Left hindlimb (tissue), 1 donor: ENCODE results near the gene PICK1.
"Not testable (repeated sequence)": the region's sequence is repeated elsewhere in the genome, so short reads cannot be mapped to it uniquely, and the experiment has no call there.

Experiments used
- DNase-seq: peaks from one replicate; pipeline ENCODE4 v3.0.0-alpha.2; 2018

Gene PICK1

DNA sequence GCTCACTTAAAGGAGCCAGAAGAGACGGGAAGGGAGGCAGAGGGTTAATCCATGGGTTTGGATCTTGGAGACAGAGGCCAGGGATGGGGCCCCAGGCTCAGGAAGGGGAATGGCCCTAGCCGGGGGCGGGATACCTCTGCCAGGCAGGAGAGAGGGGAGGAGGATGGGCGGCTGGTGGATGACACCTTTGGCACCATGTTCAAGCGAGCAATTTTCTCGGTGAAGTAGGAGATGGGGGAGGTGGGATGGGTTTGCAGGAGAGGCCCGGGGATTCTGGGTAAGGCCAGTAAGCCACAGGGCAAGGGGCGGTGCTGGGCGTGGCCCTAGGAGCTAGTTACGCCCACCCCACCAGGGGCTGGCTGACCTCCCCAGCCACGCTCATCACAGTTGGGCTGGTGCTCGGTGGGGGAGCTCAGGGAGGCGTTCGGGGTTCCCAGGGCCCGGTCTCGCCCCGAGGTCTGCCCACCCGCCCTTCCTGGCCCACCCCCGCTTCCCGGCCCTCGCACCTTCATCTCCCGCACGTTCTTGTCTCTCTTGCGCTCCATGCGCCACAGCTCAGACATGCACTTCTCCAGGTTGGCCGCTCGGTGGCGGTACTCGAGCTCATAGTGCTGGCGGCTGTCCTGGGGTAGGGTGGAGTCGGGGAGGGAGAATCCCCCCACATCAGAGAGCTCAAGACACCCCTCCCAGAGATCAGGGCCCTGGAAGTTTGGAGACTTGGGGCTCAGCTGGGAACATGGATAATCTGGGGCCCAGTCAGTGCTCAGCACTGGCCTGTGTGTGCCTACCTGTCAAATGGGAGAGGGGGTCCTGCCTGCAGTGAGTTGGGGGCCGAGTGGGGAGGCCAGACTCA, 40.6 kb downstream of the PICK1 start:
- peak; percentile 40 for DNase-seq

- DNase-seq: no peak
These were observed 41.4 kb downstream of the PICK1 start for GRCh38 chr22:38098410-38099249.

- DNase-seq: no peak
These were observed 46.4 kb downstream of the PICK1 start for GRCh38 chr22:38103641-38104040.

DNA sequence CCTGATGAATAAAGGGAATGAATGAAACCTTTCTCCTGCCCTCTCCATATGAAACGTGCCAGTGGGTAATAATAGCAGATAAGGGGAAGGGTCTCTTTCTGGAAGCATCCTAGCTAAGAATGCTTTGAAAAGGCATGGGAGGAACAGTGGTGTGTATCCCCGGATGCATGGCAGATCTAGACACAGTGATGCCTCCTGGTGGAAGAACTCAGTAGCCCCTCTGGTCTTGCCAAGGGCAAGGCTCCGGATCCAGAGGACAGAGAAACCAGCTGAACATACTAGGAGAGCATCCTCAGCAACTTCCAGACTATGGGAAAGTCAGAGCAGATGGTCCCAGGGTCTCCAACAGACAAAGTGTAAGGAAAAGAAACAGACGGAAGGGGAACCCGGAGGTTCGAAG, 46.9 kb downstream of the PICK1 start:
- no peak for DNase-seq

DNA sequence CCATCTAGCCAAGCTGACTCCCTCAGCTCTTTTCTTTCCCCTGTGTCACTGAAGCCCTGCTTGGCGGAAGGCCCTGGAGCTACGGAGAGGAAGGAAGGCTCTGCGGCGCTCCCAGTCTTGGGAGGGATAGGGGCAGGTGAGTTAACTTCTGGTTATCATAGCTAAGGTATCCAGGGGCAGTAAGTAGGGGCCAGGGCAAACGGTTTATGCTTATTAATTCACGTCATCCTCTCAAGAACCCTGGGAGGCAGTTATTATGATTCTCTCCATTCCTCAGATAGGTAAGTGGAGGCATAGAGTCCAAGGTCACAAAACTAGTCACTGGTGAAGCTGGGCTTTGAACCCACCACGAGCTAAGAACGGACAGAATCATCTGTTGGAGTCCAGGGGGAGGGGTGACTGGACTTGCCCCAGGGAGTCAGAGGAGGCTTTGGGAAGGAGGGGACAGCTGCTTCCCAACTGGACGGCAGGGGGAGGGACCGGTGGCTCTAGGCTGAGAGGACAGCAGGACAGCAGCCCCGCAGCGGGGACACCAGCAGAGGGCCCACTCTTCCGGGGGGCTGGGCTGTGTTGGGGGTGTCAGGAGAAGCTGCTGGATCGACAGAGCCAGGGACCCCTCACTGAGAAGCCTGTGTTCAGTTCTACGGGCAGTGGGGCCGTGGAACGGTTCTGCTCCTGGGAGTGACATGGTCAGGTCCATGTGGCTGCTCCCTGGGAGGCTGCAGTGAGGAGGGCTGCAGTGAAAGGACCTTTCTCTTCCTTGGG, 49.8 kb downstream of the PICK1 start:
- DNase-seq: no peak

DNA sequence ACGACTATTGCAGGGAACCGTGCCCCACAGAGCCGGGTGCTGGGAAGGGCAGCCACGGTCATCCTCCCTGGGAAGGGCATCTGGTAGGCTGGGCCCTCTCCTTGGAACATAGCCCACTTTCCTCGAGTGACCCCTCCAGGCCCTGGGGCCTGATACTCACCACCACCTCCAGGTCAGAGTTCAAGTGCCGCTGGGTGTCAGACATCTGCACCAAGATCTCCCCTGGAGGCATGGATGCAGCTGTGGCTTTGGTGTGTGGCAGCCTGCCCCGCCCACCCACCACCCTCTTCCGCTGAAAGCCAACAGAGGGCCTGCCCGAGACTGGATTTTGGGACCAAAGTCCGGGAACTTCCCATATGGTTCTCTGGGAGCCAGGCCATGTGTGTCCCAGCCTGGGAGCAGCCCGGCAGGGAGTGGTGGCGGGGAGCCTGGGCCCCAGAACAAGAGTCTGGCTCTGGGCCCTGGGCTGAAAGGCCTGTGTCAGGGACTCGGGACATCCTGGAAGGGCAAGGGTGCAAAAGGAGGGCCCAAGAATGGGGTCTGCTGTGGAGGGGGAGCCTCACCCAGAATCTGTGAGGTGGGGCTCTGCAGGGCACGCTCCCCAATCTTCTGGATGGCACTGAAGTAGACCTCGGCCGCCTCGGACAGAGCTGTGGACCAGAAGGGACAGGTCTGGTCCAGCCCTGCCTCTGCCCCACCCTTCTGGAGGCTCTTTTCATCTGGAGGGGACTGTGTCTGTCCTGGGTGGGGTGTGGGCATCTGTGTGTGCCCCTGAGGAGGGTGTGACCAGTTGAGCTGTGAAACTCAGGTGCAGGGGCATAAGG, 50.7 kb downstream of the PICK1 start:
- no peak for DNase-seq

DNA sequence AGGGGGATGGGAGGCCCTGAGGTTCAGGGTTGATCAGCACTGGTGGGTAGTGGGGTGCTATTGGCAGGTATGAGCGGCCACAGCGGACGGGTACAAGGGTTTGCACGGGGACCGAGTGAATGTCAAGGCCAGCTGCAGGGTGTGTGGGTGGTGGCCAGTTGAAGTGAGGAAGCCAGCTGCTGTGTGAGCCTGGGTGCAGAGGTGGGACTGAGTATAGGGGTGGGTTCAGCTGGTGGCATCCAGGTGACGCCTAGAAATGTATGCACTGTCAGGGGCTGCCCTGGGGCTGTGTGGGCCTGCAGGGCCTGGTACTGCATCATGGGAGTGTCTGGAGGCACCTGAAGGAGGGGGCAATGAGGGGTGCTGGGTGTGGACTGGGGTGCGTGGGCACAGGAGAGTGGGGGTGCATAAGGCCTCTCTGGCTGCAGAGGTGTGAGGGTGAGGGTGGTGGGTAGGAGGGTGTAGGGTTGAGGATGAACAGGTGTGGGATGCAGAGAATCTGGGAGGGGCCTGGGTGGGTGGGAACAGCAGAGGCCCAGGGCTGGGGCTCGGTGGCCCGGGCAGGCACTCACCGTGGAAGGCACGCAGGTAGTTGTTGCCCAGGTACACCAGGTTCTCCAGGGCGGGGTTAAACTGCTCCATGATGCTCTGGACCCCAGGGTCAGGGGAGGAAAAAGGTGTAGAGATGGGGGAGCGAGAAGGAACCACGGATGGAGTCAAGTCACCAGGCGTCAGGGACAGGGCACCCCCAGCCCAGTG, 51.5 kb downstream of the PICK1 start:
- no peak for DNase-seq

GRCh38 chr22:38109371-38110001, 52.3 kb downstream of the PICK1 start:
- DNase-seq: no peak

GRCh38 chr22:38110008-38110862, 53.0 kb downstream of the PICK1 start, which contains the start of gene BAIAP2L2:
Gene BAIAP2L2 (minus strand): TSS chr22:38110684. CDS start chr22:38110525, 159 bp downstream.
- DNase-seq: no peak

- no peak for DNase-seq
These were observed 54.0 kb downstream of the PICK1 start for GRCh38 chr22:38110863-38111852.

- no peak for DNase-seq
These were observed 54.7 kb downstream of the PICK1 start for GRCh38 chr22:38111925-38112355.

DNA sequence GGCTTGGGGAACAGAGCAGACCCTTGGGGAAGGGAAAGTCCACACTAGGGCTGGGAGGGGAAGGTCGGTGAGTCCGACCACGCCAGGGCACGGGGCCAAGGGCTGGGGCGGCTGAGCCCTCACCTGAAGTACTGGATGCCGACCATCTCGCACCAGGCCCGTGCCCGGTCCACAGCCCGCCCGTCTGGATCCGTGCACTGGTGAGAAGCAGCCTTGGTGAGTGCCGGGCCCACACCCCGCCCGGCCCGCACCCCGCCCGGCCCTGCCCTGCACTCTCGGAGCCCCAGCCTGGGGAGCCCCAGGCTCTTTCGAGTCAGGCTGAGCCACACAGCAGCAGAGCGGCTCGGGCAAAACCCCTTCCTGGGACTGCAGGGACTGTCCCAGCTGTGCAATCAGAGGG, 55.2 kb downstream of the PICK1 start:
- DNase-seq: no peak

- DNase-seq: peak; percentile 83
These were observed 57.5 kb downstream of the PICK1 start for GRCh38 chr22:38114484-38115398.

GRCh38 chr22:38115423-38116205, 58.4 kb downstream of the PICK1 start:
- DNase-seq: no peak

DNA sequence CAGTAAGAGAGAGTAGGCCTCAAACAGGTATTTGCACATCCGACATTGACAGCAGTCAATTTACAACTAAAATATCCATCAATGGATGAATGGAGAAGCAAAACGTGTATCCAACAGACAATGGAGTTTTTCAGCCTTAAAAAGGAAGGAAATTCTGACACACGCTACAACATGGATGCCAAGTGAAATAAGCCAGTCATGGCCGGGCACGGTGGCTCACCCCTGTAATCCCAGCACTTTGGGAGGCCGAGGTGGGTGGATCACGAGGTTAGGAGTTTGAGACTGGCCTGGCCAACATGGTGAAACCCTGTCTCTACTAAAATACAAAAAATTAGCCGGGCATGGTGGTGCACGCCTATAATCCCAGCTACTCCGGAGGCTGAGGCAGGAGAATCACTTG, 60.4 kb downstream of the PICK1 start:
- not testable (repeated sequence) for DNase-seq

- no peak for DNase-seq
These were observed 61.0 kb downstream of the PICK1 start for GRCh38 chr22:38118182-38118581.

GRCh38 chr22:38118747-38119146, 61.5 kb downstream of the PICK1 start:
- DNase-seq: not testable (repeated sequence)
